PC-9 (cell line): ENCODE measurements around the gene THOC1. TPM values are rescaled to one million over a fixed set of nuclear protein-coding genes. Genes with fewer than 3 reads are reported as not detected.

ENCODE experiments used
- BruUV-seq: library from RNA; stranded (reverse); fragments of 400-500 nt; replicated peaks from 2 replicates; lab custom pipeline; 2021; lab: Mats Ljungman, UMichigan
- CTCF ChIA-PET: fragments of 300-600 bp; sonication (Branson Sonifier 250); formaldehyde crosslinking; loops from one replicate; lab custom pipeline; 2022; ENCODE audit warnings: antibody characterized with exemption; lab: Charles Lee
- POLR2A ChIA-PET: fragments of 300-600 bp; sonication (Branson Sonifier 250); formaldehyde crosslinking; loops from one replicate; lab custom pipeline; 2022; ENCODE audit warnings: antibody characterized with exemption; ENCODE audit not compliant: unreplicated experiment; lab: Charles Lee
- DNase-seq, 2 experiments: peaks; one replicate each; pipeline versions ENCODE4 v3.0.0 to v3.0.0-alpha.2; 2015 to 2022; ENCODE audit warnings: mixed read lengths in 1 of 2
- H2AFZ ChIP-seq: fragments of 200-600 bp; sonication (generic); 2 replicates; pipeline ENCODE4 v1.8.1; 2017; ENCODE audit warnings: antibody characterized with exemption
- H3F3A ChIP-seq: fragments of 200-600 bp; sonication (generic); 2 replicates; pipeline ENCODE4 v1.8.1; 2017; ENCODE audit warnings: antibody characterized with exemption, mild to moderate bottlenecking, low read depth; ENCODE audit not compliant: insufficient read depth
- H3K27ac ChIP-seq: fragments of 200-600 bp; sonication (generic); 2 replicates; pipeline ENCODE4 v1.6.1; 2016; ENCODE audit warnings: mixed run types
- H3K27me3 ChIP-seq: fragments of 200-600 bp; sonication (generic); 2 replicates; pipeline ENCODE4 v1.6.1; 2016; ENCODE audit warnings: low read depth, mixed run types; ENCODE audit not compliant: insufficient read depth
- H3K36me3 ChIP-seq: fragments of 200-600 bp; sonication (generic); 2 replicates; pipeline ENCODE4 v1.6.1; 2016; ENCODE audit warnings: low read depth, mixed run types
- H3K4me1 ChIP-seq: fragments of 200-600 bp; sonication (generic); replicated peaks from 2 replicates; pipeline ENCODE4 v1.6.1; 2016; ENCODE audit warnings: mixed run types; ENCODE audit not compliant: insufficient read depth
- H3K4me2 ChIP-seq: fragments of 200-600 bp; sonication (generic); 2 replicates; pipeline ENCODE4 v1.6.1; 2017; ENCODE audit warnings: mixed run types
- H3K4me3 ChIP-seq: fragments of 200-600 bp; sonication (generic); 2 replicates; pipeline ENCODE4 v1.6.1; 2016; ENCODE audit warnings: mixed run types
- H3K79me2 ChIP-seq: fragments of 200-600 bp; sonication (generic); 2 replicates; pipeline ENCODE4 v1.6.1; 2017; ENCODE audit warnings: low read depth, mixed run types
- H3K9me2 ChIP-seq: fragments of 200-600 bp; sonication (generic); 2 replicates; pipeline ENCODE4 v1.8.1; 2017; ENCODE audit warnings: mild to moderate bottlenecking; ENCODE audit not compliant: insufficient read depth
- H3K9me3 ChIP-seq: fragments of 200-600 bp; sonication (generic); 2 replicates; pipeline ENCODE4 v1.8.1; 2016; ENCODE audit warnings: low read depth; ENCODE audit not compliant: insufficient read depth
- H4K20me1 ChIP-seq: fragments of 200-600 bp; sonication (generic); 2 replicates; pipeline ENCODE4 v1.8.1; 2017; ENCODE audit not compliant: insufficient read depth
- EZH2 ChIP-seq: fragments of 200-600 bp; sonication (generic); IDR thresholded peaks from 2 replicates; pipeline ENCODE4 v1.8.0; 2017; ENCODE audit warnings: antibody characterized with exemption, low read depth
- intact Hi-C: fragments of 100-400 bp; cut with micrococcal nuclease; formaldehyde crosslinking; loops from one replicate; pipeline ENCODE4 v1.10.0; 2022; ENCODE audit not compliant: unreplicated experiment
- total RNA-seq: library from RNA; stranded (reverse); gene quantifications from 2 replicates; pipeline ENCODE4 v1.2.3, GENCODE V29; 2021
- TF ChIP-seq, protein P1 (sequence below): fragments of 200-600 bp; sonication (generic); conservative IDR thresholded peaks from 2 replicates; pipeline ENCODE4 v1.6.1; 2017; ENCODE audit warnings: mixed run types, antibody characterized with exemption, mild to moderate bottlenecking, moderate library complexity

The THOC1 gene
- total RNA-seq, 1 experiment from 2014 or later, result 55.6 TPM

DNA sequence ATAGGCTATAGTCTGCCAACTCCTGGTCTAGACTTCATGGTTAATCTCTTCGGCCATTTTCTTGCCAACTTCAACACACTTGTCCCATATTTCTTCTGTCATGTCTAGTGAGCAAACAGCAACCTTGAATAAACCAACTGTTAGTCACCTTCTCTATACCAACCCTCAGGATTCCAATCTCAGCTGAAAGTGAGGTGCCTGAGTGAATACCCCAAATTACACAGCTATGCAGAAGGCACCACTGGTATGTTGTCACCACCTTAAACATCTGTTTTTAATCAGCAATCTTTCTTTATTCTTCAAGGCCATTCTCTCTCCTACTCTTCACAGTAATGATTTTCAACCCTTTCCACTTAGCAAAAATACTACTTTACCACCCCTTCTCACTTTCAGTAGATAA lies 39.3 kb downstream of the THOC1 start:
- no peak overlapping the region for H3K4me3 ChIP-seq
- no peaks in the 10 kb centered on the region for H3K79me2 ChIP-seq
- H2AFZ ChIP-seq, result no peak overlapping the region
- TF ChIP-seq EZH2, result no peak
- TF ChIP-seq, protein P1, sequence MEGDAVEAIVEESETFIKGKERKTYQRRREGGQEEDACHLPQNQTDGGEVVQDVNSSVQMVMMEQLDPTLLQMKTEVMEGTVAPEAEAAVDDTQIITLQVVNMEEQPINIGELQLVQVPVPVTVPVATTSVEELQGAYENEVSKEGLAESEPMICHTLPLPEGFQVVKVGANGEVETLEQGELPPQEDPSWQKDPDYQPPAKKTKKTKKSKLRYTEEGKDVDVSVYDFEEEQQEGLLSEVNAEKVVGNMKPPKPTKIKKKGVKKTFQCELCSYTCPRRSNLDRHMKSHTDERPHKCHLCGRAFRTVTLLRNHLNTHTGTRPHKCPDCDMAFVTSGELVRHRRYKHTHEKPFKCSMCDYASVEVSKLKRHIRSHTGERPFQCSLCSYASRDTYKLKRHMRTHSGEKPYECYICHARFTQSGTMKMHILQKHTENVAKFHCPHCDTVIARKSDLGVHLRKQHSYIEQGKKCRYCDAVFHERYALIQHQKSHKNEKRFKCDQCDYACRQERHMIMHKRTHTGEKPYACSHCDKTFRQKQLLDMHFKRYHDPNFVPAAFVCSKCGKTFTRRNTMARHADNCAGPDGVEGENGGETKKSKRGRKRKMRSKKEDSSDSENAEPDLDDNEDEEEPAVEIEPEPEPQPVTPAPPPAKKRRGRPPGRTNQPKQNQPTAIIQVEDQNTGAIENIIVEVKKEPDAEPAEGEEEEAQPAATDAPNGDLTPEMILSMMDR, result no peak
- intact Hi-C loops, result no loop called here
- ChIA-PET CTCF (no interaction called here), POLR2A (no interaction called here)
- 0 out of 2 replicates have a peak, but pooled peaks cover 14% of the 10 kb centered on the region for H3K36me3 ChIP-seq
- H3K27ac ChIP-seq, result no peak overlapping the region
- H3K27me3 ChIP-seq, result no peaks in the 10 kb centered on the region
- no TSS peak for BruUV-seq
- no peak for DNase-seq
- no peaks in the 10 kb centered on the region for H3K4me1 ChIP-seq
- H3K9me3 ChIP-seq, result no peaks in the 10 kb centered on the region
- H3K4me2 ChIP-seq, result no peak overlapping the region
- no peaks in the 10 kb centered on the region for H3K9me2 ChIP-seq
- no peaks in the 10 kb centered on the region for H4K20me1 ChIP-seq
- H3F3A ChIP-seq, result peaks cover 2% of the 10 kb centered on the region; the same call in 1 of the 2 replicates

DNA sequence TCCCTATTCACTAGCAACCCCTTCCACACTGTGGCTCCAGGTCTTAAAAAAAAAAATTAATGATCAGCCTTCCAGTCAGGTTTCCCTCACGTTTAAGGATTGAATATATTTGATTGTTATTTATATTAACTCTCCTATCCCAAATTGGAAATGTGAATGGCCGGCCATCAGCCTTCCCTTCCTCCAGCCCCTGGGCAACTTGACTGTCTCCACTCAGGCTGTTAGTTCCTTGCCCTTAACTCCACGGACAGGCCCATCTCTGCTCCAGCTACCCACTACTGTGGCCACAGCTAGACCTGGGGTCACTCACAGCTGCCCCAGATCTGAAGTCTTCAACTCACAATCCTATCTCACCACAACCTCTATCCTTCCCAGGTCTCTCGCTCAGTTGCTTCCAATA lies 39.9 kb downstream of the THOC1 start:
- Histone ChIP-seq H3K4me1 (no peaks in the 10 kb centered on the region), H3K27me3 (no peaks in the 10 kb centered on the region), H3K4me3 (no peak overlapping the region), H3K36me3 (0 out of 2 replicates have a peak, but pooled peaks cover 18% of the 10 kb centered on the region), H3K4me2 (no peak overlapping the region), H3F3A (peaks cover 2% of the 10 kb centered on the region; the same call in 1 of the 2 replicates), H2AFZ (no peak overlapping the region), H4K20me1 (no peaks in the 10 kb centered on the region), H3K9me2 (no peaks in the 10 kb centered on the region), H3K79me2 (no peaks in the 10 kb centered on the region), H3K9me3 (no peaks in the 10 kb centered on the region), H3K27ac (no peak overlapping the region)
- POLR2A ChIA-PET, result no interaction called here
- no peak for DNase-seq
- intact Hi-C loops, result no loop called here
- CTCF ChIA-PET, result no interaction called here
- no peak for TF ChIP-seq EZH2
- TF ChIP-seq, protein P1, result no peak
- BruUV-seq, result no TSS peak

DNA sequence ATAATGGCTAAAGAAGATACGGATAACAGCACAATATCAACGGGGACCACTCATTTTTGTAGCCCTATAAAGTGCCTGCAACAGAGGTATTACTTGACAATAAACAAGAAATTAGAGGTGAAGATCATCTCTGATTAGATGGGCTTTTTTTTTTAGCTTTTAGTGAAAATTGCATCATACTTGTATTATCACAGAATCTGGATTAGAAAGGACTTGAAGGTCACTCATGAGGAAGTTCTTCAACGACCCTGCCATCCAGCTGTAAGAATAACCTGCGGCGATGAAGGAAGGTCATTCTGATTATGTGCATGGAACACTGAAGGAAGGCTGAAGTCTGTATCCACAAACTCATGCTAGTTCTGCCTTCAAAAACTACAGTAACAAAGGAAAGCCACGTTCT lies 40.5 kb downstream of the THOC1 start:
- intact Hi-C loops, result no loop called here
- Histone ChIP-seq H3F3A (peaks cover 2% of the 10 kb centered on the region; the same call in 1 of the 2 replicates), H4K20me1 (no peaks in the 10 kb centered on the region), H2AFZ (no peak overlapping the region), H3K27me3 (no peaks in the 10 kb centered on the region), H3K4me3 (no peak overlapping the region), H3K9me3 (no peaks in the 10 kb centered on the region), H3K4me2 (no peak overlapping the region), H3K27ac (no peak overlapping the region), H3K9me2 (no peaks in the 10 kb centered on the region), H3K4me1 (no peaks in the 10 kb centered on the region), H3K79me2 (no peaks in the 10 kb centered on the region), H3K36me3 (0 out of 2 replicates have a peak, but pooled peaks cover 18% of the 10 kb centered on the region)
- DNase-seq, result no peak
- no TSS peak for BruUV-seq
- ChIA-PET POLR2A (no interaction called here), CTCF (no interaction called here)
- no peak for TF ChIP-seq EZH2
- TF ChIP-seq, protein P1, result no peak
